Mucosa of descending colon (tissue), 3 donors: Measurements from ENCODE around the gene UPB1. TPM values are rescaled to one million over a fixed set of nuclear protein-coding genes. Genes with fewer than 3 reads are reported as not detected.
"Not testable (repeated sequence)": the region's sequence is repeated elsewhere in the genome, so short reads cannot be mapped to it uniquely, and the experiment has no call there.

Source experiments
- ATAC-seq: fragments of 200-7000 bp; cut with Tn5 transposase; one replicate; pipeline ENCODE4 v1.9.1; 2020; ENCODE audit warnings: mild to moderate bottlenecking, moderate library complexity
- DNase-seq, 3 donors: peaks; one replicate each; pipeline ENCODE4 v3.0.0-alpha.2; 2020
- H3K36me3 ChIP-seq: fragments of 200-600 bp; one replicate; pipeline ENCODE4 v1.8.0; 2021; ENCODE audit warnings: low read depth, mild to moderate bottlenecking
- H3K4me1 ChIP-seq: fragments of 200-600 bp; one replicate; pipeline ENCODE4 v1.8.0; 2021; ENCODE audit warnings: low read depth, mild to moderate bottlenecking
- H3K4me3 ChIP-seq: fragments of 200-600 bp; one replicate; pipeline ENCODE4 v1.8.0; 2021; ENCODE audit warnings: mild to moderate bottlenecking
- H3K9me3 ChIP-seq: fragments of 200-600 bp; one replicate; pipeline ENCODE4 v1.8.0; 2021; ENCODE audit warnings: mild to moderate bottlenecking
- CTCF ChIP-seq: fragments of 200-600 bp; IDR thresholded peaks from one replicate; pipeline ENCODE4 v1.8.0; 2022; ENCODE audit warnings: antibody characterized with exemption, mild to moderate bottlenecking
- intact Hi-C, 2 donors: fragments of 100-400 bp; cut with DNase I in 1 of 2; cut with micrococcal nuclease in 1 of 2; formaldehyde crosslinking; loops; one replicate each; pipeline versions ENCODE4 v1.11.0 to v1.11.1; 2022; cut with DNase I, micrococcal nuclease
- total RNA-seq, 3 donors: library from RNA; stranded (reverse); fragmentation: NEBNext Ultra II Directional in 2 of 3; extraction: Animal tissue kit (Norgen Biotek cat#: 25700) in 2 of 3; gene quantifications; one replicate each; pipeline versions ENCODE4 v1.2.1 to v1.2.4, GENCODE V29; 2021 to 2023
- donor health status: DM: no; HTN: no; CAD: no; lungs with moderate emphysema.
- donor health status: DM: no; HTN: no; CAD: no.
- donor health status: DM: no; HTN: yes; CAD: no.

Gene UPB1
- total RNA-seq, 3 donors from 2014 or later: 0.16 to 0.20 (median 0.19) TPM

- no peaks in the 10 kb centered on the region for H3K4me1 ChIP-seq
- intact Hi-C loops: no loop called here
- DNase-seq (no peak), ATAC-seq (no peak)
- no peaks in the 10 kb centered on the region for H3K9me3 ChIP-seq
- no peak overlapping the region for H3K4me3 ChIP-seq
- H3K36me3 ChIP-seq: no peaks in the 10 kb centered on the region
- no peak for TF ChIP-seq CTCF
Measured at GRCh38 chr22:24486501-24486921, 8.6 kb upstream of the UPB1 start.

- no peak for TF ChIP-seq CTCF
Measured at GRCh38 chr22:24489011-24489410, 6.1 kb upstream of the UPB1 start.

GRCh38 chr22:24489434-24489833 lies 5.7 kb upstream of the UPB1 start:
- H3K4me1 ChIP-seq, intact Hi-C loops, DNase-seq, H3K9me3 ChIP-seq, ATAC-seq, H3K4me3 ChIP-seq, H3K36me3 ChIP-seq: not testable (repeated sequence)

More at GRCh38 chr22:24489011-24489410, 6.1 kb upstream of the UPB1 start:
- DNase-seq (no peak), ATAC-seq (no peak)
- Histone ChIP-seq H3K4me3 (no peak overlapping the region), H3K4me1 (no peaks in the 10 kb centered on the region), H3K36me3 (no peaks in the 10 kb centered on the region), H3K9me3 (no peaks in the 10 kb centered on the region)
- intact Hi-C loops: no loop called here

- peaks cover 8% of the 10 kb centered on the region for H3K4me1 ChIP-seq
- DNase-seq (no peak), ATAC-seq (no peak)
- H3K36me3 ChIP-seq: no peaks in the 10 kb centered on the region
- H3K4me3 ChIP-seq: no peak overlapping the region
- no peak for TF ChIP-seq CTCF
- H3K9me3 ChIP-seq: no peaks in the 10 kb centered on the region
- intact Hi-C loops: no loop called here
Measured at GRCh38 chr22:24492391-24492790, 2.7 kb upstream of the UPB1 start.

GRCh38 chr22:24494167-24494527 lies 985 bp upstream of the UPB1 start:
- ATAC-seq (no peak), DNase-seq (no peak)
- intact Hi-C loops: no loop called here
- Histone ChIP-seq H3K9me3 (no peaks in the 10 kb centered on the region), H3K36me3 (no peaks in the 10 kb centered on the region), H3K4me3 (no peak overlapping the region), H3K4me1 (peaks cover 8% of the 10 kb centered on the region)
- no peak for TF ChIP-seq CTCF

- ATAC-seq (no peak), DNase-seq (no peak)
- TF ChIP-seq CTCF: no peak
- H3K4me1 ChIP-seq: peaks cover 8% of the 10 kb centered on the region
- no peaks in the 10 kb centered on the region for H3K36me3 ChIP-seq
- no peaks in the 10 kb centered on the region for H3K9me3 ChIP-seq
- H3K4me3 ChIP-seq: no peak overlapping the region
- intact Hi-C loops: no loop called here
Measured at GRCh38 chr22:24495365-24495675, 188 bp downstream of the UPB1 start.
